Psoas muscle (tissue), 8 donors: ENCODE results near the gene ZDHHC11. TPM values are rescaled to one million over a fixed set of nuclear protein-coding genes. Genes with fewer than 3 reads are reported as not detected.
"Not testable (repeated sequence)": the region's sequence is repeated elsewhere in the genome, so short reads cannot be mapped to it uniquely, and the experiment has no call there.

Source experiments
- ATAC-seq, 4 donors: fragments of 200-7000 bp; cut with Tn5 transposase; one replicate each; pipeline ENCODE4 v1.9.1; 2020; ENCODE audit warnings: moderate library complexity in 3 of 4, mild to moderate bottlenecking in 2 of 4
- DNase-seq, 2 donors: peaks; one replicate each; pipeline ENCODE4 v3.0.0-alpha.2; 2020
- H3K27ac ChIP-seq: fragments of 200-600 bp; one replicate; pipeline ENCODE4 v1.8.0; 2022
- H3K27me3 ChIP-seq, 3 donors: fragments of 200-600 bp in 1 of 3; one replicate each; pipeline versions ENCODE4 v1.6.1 to v1.8.0; 2013 to 2022; ENCODE audit warnings: low read length in 2 of 3, mild to moderate bottlenecking in 2 of 3, moderate library complexity in 1 of 3; ENCODE audit not compliant: insufficient read depth in 3 of 3
- H3K36me3 ChIP-seq, 2 donors: fragments of 200-600 bp in 1 of 2; one replicate each; pipeline versions ENCODE4 v1.6.1 to v1.8.0; 2013 to 2022; ENCODE audit warnings: low read depth in 1 of 2, mild to moderate bottlenecking in 1 of 2, moderate library complexity in 1 of 2; ENCODE audit not compliant: insufficient read depth in 1 of 2
- H3K4me1 ChIP-seq: fragments of 200-600 bp; one replicate; pipeline ENCODE4 v1.8.0; 2022
- H3K4me3 ChIP-seq: fragments of 200-600 bp; one replicate; pipeline ENCODE4 v1.8.0; 2022; ENCODE audit warnings: mild to moderate bottlenecking
- H3K9me3 ChIP-seq: fragments of 200-600 bp; one replicate; pipeline ENCODE4 v1.8.0; 2022
- CTCF ChIP-seq: fragments of 200-600 bp; IDR thresholded peaks from one replicate; pipeline ENCODE4 v1.8.0; 2022; ENCODE audit warnings: antibody characterized with exemption
- WGBS, 3 donors: extraction: QIAGEN DNeasy Blood & Tissue Kit; methylation state at CpG; one replicate each; pipeline versions ENCODE4 v1.1.6 to v1.1.7; 2013; 5-methylcytosine and 5-hydroxymethylcytosine counted together
- intact Hi-C, 2 donors: fragments of 100-400 bp; cut with DNase I; formaldehyde crosslinking; loops; one replicate each; pipeline versions ENCODE4 v1.11.0 to v1.14.2; 2022
- polyA plus RNA-seq, 3 donors: library from polyadenylated mRNA; stranded (reverse); fragments of 200-250 nt; gene quantifications; one replicate each; pipeline ENCODE4 v1.2.3, GENCODE V29; 2013
- total RNA-seq, 4 donors: library from RNA; stranded (reverse); fragmentation: NEBNext Ultra II Directional in 2 of 4; extraction: Animal tissue kit (Norgen Biotek cat#: 25700) in 2 of 4; gene quantifications; one replicate each; pipeline versions ENCODE4 v1.2.1 to v1.2.4, GENCODE V29; 2021 to 2023
- donor health status: healthy with polysubstance abuse.
- donor health status: DM: no; HTN: no; CAD: no; lungs with moderate emphysema.
- donor health status: Bipolar disorder and iron deficiency.
- donor health status: healthy.
- donor health status: DM: yes; HTN: yes; CAD: no.
- donor health status: DM: no; HTN: no; CAD: no.
- donor health status: DM: no; HTN: no; CAD: no.
- donor health status: DM: yes; HTN: yes; CAD: no.

ZDHHC11 gene
- total and polyA plus RNA-seq, 7 donors = 0.44 to 9.4 (median 1.8) TPM

- no peak overlapping the region for H3K27ac ChIP-seq
- ATAC-seq (no peak), DNase-seq (no peak)
- intact Hi-C loops = no loop called here
- peaks cover 12 to 75% of the 10 kb centered on the region in 2 donors for H3K36me3 ChIP-seq
- WGBS, 3 donors = 87 to 91% (median 88%) methylated on average over 12 of the region's 12 CpGs
- no peaks in the 10 kb centered on the region for H3K9me3 ChIP-seq
- H3K27me3 ChIP-seq = no peaks in the 10 kb centered on the region
- H3K4me3 ChIP-seq = no peak overlapping the region
- no peaks in the 10 kb centered on the region for H3K4me1 ChIP-seq
- TF ChIP-seq CTCF = no peak
Observed at GRCh38 chr5:881551-881935, 30.8 kb upstream of the ZDHHC11 start.

DNA sequence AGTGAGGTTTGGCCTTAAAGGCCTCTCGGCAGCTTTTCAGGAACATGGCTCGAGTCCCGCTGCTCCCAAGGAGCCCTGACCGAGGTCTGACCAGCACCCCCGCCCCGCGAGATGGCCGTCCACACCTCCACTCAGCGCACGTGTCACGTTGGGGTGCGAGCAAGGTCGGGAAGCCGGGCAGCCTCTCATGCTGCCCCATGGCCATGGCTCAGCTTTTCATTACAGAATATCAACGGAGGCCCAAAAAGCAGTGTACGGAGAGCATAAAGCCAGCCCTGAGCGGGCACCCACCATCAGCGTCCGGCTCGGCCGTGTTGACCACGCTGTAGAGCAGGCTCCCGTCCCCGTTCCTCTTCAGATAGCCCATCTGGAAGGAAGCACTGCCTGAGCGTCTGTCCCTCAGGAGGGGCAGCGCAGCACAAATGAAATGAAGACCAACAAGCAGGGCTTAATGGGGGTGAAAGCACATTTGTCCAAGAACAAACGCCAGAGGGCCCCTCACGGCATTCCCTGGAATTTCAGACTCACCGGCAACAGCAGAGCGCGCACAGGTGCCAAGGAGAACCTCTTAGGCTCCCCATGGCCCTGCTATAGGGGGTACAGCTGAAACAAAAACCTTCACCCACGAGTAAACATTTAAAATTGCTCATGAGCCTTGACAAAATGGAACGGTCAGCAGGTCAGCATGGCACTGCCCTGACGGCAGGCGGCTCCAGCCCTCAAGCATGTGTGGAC lies 30.2 kb upstream of the ZDHHC11 start:
- intact Hi-C loops = no loop called here
- no peaks in the 10 kb centered on the region for H3K9me3 ChIP-seq
- no peaks in the 10 kb centered on the region for H3K4me1 ChIP-seq
- no peak overlapping the region for H3K4me3 ChIP-seq
- DNase-seq (peak in 1 of 2 donors; percentile 48), ATAC-seq (no peak)
- no peak overlapping the region for H3K27ac ChIP-seq
- no peaks in the 10 kb centered on the region for H3K27me3 ChIP-seq
- H3K36me3 ChIP-seq = peaks cover 12 to 75% of the 10 kb centered on the region in 2 donors
- TF ChIP-seq CTCF = no peak
- 92 to 93% (median 92%) methylated on average over 35 of the region's 35 CpGs for WGBS, 3 donors

- H3K4me3 ChIP-seq, H3K4me1 ChIP-seq, H3K27ac ChIP-seq, DNase-seq, H3K9me3 ChIP-seq, intact Hi-C loops, H3K27me3 ChIP-seq: not testable (repeated sequence)
- no CpG with 5 or more reads among the region's 8 CpGs for WGBS, 3 donors
- peaks cover 8 to 75% of the 10 kb centered on the region in 2 donors for H3K36me3 ChIP-seq
- peak in 2 of 4 donors; percentile 40 to 41 for ATAC-seq
Observed at GRCh38 chr5:878677-879076, 27.9 kb upstream of the ZDHHC11 start.

DNA sequence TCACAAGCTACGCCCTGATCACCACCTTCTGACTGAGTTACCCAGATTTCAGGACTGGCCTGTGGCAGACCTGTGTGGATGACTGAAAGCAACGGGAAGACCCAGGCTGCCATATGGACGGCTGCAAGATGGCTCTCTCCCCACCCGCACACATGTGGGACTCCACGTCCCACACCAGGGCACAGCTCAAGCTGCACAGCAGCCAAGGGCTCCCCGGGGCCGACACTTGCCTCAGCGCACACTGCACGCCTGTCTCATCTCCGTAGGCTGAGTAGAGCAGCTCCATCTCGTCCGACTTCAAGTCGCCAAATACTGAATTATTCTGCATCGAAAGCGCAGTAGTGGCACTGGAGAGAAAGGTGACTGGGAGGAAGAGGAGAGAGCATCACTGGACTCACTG lies 27.3 kb upstream of the ZDHHC11 start:
- TF ChIP-seq CTCF = no peak
- 90 to 94% (median 93%) methylated on average over 15 of the region's 15 CpGs for WGBS, 3 donors
- intact Hi-C loops = no loop called here
- no peak overlapping the region for H3K27ac ChIP-seq
- H3K36me3 ChIP-seq = peaks cover 8 to 75% of the 10 kb centered on the region in 2 donors
- no peaks in the 10 kb centered on the region for H3K4me1 ChIP-seq
- ATAC-seq = no peak
- H3K27me3 ChIP-seq = no peaks in the 10 kb centered on the region
- H3K9me3 ChIP-seq = no peaks in the 10 kb centered on the region
- peak in 1 of 2 donors; percentile 32 for DNase-seq
- no peak overlapping the region for H3K4me3 ChIP-seq

- Histone ChIP-seq H3K4me1 (no peaks in the 10 kb centered on the region), H3K9me3 (no peaks in the 10 kb centered on the region), H3K27me3 (no peaks in the 10 kb centered on the region), H3K4me3 (no peak overlapping the region), H3K36me3 (peaks cover 8 to 80% of the 10 kb centered on the region in 2 donors), H3K27ac (no peak overlapping the region)
- peak in 1 of 2 donors; percentile 39 for DNase-seq
- no peak for ATAC-seq
- 90 to 91% (median 91%) methylated on average over 28 of the region's 28 CpGs for WGBS, 3 donors
- intact Hi-C loops = no loop called here
- TF ChIP-seq CTCF = no peak
Observed at GRCh38 chr5:876398-877365, 25.9 kb upstream of the ZDHHC11 start.
